ENCODE results near the gene MMP13.
"Not testable (repeated sequence)": the region's sequence is repeated elsewhere in the genome, so short reads cannot be mapped to it uniquely, and the experiment has no call there.

Gene MMP13

DNA sequence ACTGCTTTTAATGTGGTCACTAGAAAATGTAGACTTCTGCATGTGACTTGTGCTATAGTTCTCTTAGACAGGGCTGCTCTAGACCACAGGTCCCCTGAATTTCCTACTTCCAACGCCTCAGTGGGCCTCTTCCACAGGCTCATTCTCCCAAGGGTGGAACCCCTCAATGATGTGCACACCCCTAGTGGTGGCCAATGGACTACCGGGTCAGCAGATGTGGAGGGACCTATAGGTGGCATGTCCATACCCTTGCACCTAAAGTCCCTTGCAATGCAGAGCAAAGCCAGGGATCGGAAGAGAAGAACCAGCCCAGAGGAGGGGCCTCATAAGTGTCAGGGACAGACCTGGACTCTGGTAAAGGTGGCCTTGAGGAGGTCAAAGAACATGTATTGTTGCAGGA, 20.0 kb downstream of the MMP13 start:
- no peak for DNase-seq (ENCODE audit: low read depth)

DNA sequence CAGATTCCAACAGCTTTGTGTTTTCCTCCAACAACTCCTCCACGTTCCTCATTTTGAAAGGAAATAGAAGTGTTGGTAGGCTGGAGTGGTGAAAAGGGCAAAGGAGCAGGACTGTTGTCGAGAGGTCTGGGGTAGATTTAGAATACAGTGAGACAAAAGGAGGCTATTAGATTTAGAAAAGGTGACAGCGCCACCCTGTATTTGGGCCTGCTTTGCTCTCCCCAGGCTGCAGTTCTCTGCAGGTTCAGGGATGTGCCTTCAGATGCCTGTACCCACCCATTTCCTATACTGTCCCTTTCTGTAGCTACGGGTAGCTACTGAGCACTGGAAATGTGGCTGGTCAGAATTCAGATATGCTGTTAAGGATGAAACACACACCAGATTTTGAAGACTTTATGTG, 20.8 kb downstream of the MMP13 start:
- no peak for DNase-seq (ENCODE audit: low read depth)

DNA sequence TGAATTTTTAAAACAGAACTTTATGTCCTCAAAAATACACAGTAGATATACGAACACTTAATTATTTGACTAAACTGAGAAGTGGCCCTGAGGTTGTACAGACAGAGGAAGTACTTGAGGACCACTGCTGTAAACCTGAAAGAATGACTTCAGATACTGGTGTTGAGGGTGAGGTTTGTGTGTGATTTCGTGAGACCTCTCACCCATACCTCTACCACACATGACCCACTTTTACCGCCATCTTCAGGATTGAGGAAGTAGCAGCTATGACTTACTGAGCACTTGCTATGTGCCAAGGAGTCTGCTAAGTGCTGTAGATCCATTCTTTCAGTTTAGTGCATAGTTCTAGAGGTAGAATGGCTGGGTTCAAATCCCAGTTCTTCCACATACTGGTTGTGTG, 21.9 kb downstream of the MMP13 start:
- no peak for DNase-seq (ENCODE audit: low read depth)

DNA sequence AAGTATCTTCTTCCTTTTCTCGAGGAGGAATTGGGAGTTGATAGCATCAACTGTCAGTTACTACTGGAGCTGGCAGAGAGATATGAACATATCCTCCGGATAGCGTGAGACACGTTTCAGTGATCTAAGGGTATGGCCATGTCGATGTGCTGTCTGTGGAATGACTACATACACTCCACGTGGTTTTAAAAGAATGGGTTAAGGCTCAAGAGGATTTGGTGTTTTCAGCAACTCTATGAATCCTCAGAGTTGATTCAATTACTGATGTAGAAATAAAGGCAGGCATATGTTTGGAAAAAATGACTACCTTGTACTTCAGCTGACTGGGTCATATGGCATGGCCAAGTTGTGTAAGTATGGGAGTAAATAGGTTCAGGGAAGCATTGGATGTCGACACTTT, 22.9 kb downstream of the MMP13 start:
- DNase-seq (ENCODE audit: low read depth): no peak

DNA sequence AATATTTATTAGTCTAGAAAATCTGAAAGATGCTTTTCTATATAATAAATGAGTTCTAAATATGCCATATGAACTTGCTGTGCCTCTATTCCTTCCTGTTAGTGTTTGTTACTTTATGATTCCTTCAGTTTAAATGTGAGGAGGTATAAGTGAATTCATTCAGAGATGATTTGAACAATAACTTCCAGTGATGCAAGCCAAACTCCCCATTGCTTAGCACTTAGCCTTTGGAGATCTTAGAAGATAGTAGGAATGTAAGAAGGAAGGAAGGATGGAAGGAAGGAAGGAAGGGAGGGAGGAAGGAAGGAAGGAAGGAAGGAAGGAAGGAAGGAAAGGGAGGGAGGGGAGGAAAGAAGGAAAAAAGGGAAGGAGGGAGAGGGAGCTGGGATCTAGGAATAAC, 25.1 kb downstream of the MMP13 start:
- no peak for DNase-seq (ENCODE audit: low read depth)

DNA sequence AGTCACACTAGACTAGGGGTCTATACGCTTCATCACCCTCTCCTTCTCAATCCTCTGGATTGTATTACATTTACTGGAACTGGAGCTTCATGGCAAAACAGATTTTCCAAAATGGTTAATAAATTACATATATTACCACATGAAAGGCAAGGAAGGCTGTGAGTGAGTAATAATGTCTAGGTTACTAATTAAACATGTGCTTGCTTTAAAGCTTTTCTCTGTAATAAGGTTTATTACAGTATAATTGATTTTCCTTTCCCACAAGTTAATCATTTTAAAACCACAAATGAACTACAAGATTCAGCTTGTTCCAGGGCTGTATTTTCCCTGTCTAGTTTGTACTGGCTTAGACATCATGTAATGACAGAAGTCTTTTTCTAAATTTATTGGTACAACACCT, 25.6 kb downstream of the MMP13 start:
- DNase-seq (ENCODE audit: low read depth): no peak

DNA sequence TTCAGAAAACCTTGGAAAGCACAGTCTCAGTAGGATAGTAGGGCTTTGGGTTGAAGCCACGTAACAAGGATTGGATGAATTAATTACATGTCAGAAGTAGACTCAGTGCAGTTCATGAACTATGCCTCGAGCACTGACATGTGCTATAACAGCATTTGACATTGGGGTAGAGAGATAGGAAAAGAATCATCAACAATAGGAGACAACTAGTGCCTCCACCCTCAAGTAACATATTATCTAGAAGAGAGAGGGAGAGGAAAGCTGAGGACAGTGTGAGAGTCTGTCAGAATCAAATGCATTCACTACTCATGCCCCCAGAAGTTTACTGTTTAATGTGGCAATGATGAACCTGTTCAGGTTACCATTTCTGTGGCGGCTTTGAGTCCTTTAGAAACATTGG, 26.4 kb downstream of the MMP13 start:
- no peak for DNase-seq (ENCODE audit: low read depth)

DNA sequence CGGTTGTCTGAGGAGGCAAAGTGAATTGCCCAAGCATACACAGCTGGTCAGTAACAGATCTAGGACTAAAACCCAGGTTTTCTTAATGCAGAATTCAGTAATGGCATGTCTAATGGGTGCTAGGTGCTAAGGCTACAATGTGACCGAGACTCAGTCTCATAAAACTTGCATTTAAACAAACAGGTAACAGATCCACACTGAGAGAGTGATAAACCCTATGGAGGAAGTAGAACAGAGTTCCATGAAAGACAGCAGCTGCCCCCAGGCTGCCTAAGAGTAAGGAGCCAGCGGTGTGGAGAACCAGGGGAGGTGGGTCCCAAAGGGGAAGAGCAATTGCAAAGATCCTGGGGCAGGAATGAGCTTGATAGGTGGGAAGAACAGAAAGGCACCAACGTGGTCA, 27.3 kb downstream of the MMP13 start:
- no peak for DNase-seq (ENCODE audit: low read depth)

DNA sequence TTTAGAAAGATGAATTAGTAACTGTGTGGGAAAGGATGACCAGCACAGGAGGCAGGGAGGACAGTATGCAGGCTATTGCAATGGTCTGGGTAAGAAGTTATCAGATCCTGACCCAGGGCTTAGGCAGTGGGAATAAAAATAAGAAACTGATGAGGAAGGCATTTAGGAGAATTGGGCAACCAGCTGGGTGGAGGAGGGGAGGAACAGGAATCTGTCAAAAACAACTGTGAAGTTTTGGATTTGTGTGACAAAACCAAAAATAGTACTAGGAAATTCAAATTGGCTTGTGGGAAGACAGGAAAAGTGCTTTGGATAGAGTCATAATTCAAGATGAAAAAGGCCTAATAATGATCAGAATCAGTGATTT, 27.9 kb downstream of the MMP13 start:
- DNase-seq (ENCODE audit: low read depth): no peak

DNA sequence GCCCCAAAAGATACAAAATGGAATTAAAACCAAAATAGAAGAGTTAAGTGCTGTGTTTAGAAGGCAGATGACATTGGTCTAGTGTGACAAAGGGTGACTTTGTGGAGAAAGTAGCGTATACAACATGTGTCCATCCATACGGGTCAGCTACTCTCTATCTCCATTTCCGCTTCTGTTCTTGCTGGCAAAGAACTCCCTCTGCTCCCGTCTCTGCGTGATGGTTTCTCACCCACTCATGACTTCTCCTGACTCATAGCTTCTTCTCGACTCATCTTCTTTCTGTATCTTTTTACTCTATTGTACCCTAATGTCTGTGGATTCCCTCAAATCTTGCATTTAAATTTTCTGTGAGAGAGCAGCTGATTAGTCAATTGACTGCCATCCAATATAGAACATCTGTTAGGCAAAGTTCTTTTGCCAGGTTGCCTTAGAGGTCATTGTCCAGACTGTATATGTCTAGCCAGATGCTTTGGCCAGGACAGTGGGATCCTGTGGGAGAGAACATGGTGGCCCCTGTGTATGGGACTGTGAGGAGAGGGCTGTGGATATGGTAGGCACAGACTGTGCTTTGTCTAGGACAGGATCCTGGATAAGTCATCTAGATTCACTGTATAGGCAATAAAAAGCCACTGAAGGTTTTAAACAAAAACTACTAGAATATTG, 28.4 kb downstream of the MMP13 start:
- no peak for DNase-seq (ENCODE audit: low read depth)

DNA sequence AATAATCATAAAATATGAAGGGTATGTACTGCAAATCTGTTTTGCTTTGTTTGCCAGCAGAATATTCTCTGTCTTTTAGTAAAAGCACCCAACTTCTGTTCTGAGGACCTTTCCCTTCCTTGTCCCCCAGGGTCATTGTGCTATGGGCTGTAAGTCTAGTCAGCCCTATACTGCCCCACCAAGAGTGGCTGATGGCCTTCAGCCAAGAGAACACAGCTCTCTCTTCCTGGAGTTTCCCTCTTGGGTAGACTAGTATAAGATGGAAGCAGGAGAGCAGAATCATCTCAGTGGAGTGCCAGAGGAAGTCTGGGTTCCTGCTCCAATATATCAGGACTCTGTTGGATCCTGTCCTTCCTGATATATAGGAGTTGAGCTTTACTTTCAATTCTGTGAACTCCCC, 29.0 kb downstream of the MMP13 start:
- DNase-seq (ENCODE audit: low read depth): no peak

DNA sequence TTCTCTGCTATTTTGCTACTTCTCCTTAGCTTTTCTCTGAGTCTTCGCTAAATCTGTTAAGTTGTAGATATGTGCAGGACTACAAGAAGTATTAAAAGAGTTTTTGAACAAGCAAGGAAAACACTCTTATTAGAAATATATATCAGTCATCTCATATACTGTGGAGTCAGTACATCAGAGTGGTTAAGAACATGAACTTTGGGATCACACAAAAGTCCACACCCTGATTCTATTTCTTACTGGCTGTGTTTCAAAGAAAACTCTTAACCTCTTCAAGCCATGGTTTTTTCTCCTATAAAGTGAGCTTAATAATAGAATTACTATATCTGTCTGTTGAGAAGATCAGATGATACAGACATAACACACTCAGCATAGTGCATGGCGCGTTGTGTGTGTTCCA, 29.5 kb downstream of the MMP13 start:
- DNase-seq (ENCODE audit: low read depth): no peak

DNA sequence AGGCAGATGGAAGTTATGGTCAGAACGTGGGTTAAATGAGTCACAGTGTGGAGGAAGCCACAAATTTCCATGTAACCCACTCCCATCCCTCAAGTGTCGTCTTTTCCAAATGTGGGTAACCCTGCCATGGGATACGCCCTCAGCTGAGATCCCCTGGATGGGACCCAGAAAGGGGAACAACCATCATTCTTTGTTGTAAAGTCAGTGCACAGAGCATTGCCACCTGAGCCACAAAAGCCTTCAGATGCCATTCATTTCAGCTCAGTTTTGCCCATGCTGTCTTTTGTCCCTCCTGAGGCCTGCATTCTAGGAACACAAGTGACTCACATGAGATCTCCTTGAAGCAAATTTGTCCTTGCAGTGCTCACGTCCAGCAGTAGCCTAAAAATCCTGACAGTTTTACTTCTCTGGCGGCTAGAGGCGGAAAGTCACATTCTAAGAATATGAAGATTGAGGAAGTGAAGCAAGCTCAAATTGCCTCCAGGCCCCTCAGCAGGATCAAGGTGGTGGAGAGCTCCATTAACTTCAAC, 30.6 kb downstream of the MMP13 start:
- no peak for DNase-seq (ENCODE audit: low read depth)

DNA sequence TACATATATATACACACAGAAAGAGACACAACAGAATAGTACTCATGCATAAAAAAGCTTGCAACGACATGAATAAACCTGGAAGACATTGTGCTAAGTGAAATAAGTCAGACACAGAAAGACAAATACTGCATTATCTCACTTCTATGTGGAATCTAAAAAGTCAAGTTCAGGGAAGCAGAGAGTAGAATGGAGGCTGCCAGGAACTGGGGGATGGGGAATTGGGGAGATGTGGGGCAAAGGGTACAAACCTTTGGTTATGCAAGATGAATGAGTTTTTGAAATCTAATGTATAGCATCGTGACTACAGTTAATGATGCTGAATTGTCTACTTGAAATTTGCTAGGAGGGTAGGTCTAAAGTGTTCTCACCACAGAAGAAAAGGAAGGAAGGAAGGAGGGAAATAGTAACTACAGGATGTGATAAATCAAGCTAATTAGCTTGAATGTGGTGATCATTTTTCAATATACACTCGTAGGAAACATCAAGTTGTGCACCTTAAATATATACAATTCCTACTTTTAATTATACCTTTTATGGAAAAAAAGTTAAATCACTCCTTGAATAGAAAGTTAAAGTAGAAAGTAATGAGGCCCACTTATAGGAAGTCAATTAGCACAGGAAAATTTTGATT, 33.8 kb downstream of the MMP13 start:
- no peak for DNase-seq (ENCODE audit: low read depth)

DNA sequence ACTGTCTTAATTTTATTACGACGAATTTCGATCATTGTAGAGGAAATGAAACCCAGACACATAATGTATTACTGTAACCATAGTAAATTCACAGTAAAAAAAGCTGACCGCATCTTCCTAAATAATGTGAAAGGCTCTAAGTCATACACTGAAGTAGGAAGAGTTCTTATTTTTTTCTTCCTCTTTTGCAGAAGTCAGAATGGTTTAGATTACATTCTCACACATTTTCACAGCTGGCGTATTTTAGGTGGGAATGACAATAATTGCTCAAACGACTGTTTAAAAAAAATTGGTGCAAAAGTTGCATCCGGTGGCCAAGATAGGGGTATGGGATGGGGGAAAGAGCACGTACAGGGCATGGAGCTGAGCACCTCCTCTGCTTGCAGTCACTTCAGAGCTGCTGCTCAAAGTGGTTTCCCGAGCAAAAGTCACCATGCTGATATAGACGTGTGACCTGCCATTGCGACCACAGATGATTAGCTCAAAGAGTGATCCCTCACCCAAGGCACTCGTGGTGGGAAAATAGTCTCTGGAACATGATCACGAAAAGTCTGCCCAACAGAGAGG, 35.3 kb downstream of the MMP13 start:
- no peak for DNase-seq (ENCODE audit: low read depth)

DNA sequence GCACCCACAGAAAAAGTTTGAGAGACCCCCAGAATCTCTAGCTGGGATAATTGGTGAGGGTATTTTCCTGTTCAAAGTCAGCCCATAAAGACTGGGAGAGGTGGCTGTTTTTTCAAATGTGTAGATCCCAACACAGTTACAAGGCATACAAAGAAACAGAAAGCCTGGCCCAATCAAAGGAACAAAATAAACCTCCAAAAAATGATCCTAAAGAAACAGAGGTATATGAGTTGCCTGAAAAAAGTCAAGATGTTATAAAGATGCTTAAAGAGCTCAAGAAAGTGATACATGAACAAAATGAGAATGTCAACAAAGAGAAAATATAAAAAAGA, 40.5 kb downstream of the MMP13 start:
- DNase-seq (ENCODE audit: low read depth): no peak

DNA sequence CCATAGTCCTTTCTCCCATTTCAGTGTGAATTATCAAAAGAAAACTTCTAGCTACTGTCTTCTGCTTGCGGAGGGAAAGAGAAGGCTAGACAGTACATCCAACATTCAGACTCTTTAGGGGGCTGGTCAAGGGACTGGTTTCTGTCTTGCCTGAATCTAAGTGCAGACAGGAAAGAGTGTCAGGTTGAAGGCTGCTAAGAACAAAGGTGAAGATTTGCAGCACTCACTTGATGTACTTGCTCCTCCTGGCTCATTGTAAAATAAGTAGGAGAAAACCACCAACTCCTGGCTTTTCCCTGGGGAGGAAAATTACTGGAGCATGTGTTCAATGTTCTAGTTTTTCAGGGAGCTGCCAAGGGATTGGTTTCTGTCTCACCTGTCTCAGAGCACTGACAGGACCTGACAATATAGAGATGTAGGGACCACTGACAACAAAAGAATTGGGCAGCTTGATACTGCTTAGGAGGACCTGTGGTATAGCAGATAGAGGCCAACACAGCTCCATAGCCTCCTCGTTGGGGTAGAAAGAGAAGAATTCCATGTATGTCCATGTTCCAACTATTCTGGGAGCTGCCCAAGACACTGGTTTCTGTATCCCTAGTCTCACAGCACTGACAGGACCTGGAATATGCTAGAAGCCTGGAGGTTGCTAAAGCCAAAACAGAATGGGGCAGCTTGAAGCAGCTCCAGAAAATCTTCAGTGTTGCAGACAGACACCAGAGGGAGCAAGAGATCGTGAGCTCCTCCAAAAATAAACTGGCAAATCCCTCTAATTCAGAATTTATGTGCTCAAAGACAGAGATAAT, 41.1 kb downstream of the MMP13 start:
- DNase-seq (ENCODE audit: low read depth): no peak

DNA sequence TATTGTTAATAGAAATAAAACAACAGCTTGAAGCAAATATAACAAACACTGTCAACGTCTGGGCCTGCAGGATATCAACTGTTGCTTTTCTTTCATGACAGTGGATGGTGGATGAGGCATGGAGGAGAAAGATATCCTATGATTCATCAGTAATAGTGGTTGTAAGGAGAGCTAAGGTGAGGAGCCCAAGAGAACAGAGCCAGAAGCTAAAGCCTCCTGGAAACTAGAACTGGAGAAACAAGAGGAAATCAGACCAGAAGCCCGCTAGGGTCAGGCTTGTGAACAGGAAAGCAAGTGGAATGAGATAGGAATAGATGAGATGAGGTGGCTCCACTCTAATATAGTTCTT, 43.1 kb downstream of the MMP13 start:
- no peak for DNase-seq (ENCODE audit: low read depth)

DNA sequence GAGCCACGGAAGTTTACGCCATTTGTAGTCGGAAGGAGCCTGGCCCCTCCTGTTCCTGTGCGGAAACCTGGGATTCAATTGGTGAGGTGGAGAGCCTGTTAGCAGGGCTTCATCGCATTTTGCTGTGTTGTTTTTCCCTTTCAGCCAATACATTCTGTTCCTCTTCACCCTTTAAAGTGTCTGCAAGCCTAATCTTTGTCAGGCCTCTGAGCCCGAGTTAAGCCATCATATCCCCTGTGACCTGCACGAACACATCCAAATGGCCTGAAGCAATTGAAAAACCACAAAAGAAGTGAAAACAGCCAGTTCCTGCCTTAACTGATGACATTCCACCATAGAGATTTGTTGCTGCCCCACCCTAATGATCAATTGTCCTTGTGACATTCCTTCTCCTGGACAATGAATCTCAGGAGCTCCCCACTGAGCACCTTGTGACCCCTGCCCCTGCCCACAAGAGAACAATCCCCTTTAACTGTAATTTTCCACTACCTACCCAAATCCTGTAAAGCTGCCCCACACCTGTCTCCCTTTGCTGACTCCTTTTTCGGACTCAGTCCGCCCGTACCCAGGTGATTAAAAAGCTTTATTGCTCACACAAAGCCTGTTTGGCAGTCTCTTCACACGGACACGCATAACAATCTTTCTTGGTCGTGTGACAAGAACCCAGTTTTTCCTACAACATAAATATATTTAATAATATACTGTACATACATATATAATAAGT, 43.6 kb downstream of the MMP13 start:
- DNase-seq (ENCODE audit: low read depth): no peak

DNA sequence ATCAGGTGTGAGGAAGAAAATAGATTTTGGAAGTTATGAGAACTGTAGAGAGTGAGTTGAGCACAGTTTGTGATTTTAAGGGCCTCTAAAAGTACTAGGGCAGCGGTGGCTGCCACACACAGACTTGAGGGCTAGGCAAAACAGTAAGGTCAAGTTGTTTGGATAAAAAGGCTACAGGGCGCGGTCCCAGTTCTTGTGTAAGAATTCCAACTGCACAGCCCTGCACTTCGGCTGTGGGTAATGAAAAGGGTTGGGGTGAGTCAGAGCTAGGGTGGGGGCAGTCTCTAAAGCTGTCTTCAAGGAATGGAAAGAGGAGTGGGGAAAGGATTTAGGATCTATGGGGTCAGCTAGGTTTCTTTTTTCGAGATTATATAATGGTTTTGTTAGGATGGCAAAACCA, 49.7 kb downstream of the MMP13 start:
- DNase-seq (ENCODE audit: low read depth): not testable (repeated sequence)

DNA sequence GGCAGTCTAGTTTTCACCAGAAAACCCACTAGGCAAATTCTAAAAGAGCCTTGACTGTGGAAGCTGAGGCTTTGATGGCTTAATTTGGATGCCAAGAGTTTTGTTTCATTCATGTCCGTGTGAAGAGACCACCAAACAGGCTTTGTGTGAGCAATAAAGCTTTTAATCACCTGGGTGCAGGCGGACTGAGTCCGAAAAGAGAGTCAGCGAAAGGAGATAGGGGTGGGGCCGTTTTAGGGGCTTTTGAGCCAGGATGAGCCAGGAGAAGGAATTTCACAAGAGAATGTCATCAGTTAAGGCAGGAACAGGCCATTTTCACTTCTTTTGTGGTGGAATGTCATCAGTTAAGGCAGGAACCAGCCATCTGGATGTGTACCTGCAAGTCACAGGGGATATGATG, 51.6 kb downstream of the MMP13 start:
- DNase-seq (ENCODE audit: low read depth): not testable (repeated sequence)

DNA sequence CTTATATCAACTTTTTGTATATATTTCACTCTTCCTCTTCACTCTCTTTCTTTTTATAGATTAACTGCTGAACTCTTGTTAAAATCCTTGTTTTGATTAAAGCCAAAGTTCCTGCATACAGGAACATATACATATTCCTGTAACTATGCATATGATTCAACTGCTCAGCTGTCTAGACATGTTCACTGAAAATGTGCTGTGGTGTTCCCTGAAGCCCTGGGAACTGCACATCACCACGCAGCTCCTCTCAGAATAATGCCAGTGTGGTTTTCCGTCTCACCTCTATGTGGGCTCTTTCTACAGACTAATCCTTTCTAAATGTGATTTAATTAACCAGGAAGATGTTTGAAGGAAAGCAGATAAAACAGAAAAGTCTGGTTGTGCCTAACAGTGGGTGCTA, 55.2 kb downstream of the MMP13 start:
- DNase-seq (ENCODE audit: low read depth): no peak

Measured in activated T-cell treated with anti-CD3 and anti-CD28 coated beads for 24 hours (primary cell).